ENCODE data around the gene NKAPL.
A peak's percentile ranks its signal among the peaks of the same experiment; 100 is the strongest.

Gene NKAPL

DNA sequence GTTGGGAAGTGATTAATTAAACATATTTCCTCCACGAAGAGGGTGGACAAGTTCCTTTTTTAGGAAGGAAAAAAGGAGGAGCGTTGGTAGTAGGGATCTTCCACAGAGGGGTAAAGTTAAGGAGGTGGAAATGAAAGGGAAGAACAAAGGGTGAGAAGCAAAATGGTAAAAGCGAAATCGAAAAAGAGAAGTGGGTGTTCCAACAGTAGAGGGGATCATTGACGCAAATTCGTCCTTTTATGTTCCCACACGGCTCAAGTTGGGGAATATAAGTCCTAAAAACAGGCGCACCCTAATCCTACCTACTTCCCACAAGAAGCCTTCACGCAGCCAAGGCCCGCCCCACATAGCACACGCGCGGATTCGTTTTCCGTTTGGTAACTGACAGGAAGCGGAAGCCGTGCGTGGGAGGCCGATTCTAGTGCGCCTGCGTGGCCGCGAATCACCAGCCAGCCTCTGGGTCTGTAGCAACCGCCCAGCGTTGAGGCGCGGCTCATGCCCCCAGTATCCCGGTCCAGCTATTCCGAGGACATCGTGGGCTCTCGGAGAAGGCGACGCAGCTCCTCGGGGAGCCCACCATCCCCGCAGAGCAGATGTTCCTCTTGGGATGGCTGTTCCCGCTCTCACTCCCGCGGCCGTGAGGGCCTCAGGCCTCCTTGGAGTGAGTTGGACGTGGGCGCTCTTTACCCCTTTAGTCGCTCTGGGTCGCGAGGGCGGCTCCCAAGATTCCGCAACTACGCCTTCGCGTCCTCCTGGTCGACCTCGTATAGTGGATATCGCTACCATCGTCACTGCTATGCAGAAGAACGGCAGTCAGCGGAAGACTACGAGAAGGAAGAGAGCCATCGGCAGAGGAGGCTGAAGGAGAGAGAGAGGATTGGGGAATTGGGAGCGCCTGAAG lies at the start of gene NKAPL:
Gene NKAPL, plus strand, starts transcription at position 421 of the 901 bp plus-strand sequence. Its CDS starts 75 bp downstream, at position 496.
- no peak for DNase-seq

GRCh38 chr6:28209753-28210535 lies 49.2 kb upstream of the NKAPL start:
- peak; percentile 21 for DNase-seq

- DNase-seq, result no peak
These were observed 47.1 kb upstream of the NKAPL start for GRCh38 chr6:28211840-28212509.

DNA sequence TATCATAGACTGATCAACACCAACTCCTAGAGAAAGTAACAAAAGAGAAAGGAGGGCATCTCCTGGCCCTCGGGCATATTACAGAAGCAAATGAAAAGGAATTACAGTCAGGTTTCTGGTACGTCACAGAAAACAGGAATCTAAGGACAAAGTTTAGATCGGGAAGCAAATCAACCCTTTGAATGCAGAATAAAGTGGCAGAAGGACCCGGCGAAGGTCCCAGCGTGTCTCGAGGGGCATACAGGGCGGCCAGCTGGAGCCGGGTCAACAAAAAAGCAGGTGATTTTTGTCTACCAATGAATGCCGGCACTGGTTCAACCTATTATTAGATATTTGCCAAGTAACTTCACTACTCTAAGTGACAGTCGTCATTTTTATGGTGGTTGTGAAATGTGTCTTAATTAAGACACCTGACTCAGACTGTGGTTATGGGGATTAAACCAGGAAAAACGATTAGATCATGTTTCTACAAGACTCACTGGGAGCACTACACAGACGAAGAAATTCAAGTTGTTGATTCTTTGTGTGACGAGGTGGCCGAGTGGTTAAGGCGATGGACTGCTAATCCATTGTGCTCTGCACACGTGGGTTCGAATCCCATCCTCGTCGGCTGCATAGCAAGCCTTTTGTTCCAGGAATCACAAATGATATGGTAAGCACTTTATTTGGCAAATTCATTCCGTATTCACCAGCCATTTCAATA lies 46.4 kb upstream of the NKAPL start:
- DNase-seq, result peak; percentile 84

DNA sequence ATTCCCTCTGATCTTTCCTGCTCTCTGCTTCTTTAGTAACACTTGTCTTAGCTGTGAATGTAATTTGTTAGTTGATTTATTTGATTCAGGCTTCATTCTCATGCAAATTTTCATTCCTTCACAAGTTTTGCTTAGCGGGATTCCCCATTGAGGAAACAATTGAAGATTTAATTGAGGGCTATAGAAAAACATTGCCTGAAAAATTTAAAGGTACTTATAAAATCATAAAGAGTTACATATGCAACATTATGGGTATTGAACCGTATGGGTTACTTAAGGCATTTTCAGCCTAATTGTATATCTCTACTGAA lies 45.9 kb upstream of the NKAPL start:
- DNase-seq, result no peak

DNA sequence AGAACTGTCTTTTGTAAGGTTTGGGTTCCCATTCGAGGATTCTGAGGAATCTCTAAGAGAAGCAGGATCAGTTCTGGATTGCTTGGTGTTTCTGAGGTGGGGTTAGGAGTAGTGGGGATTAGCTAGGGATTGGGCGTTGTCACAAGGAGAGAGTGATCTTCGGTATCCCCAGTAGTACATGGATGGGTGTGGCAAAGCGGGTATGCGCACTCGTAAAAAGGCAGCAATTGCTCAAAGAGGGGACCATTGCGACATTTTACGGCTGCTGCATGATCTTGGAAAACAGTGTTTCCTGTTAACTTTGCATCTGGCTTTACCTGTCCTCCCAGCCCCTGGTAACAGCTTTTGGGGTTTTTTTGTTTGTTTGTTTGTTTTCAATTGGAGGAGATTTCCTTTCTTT lies 43.7 kb upstream of the NKAPL start:
- no peak for DNase-seq

- no peak for DNase-seq
These were observed 41.2 kb upstream of the NKAPL start for GRCh38 chr6:28217890-28218289.

- DNase-seq, result peak; percentile 41
These were observed 40.5 kb upstream of the NKAPL start for GRCh38 chr6:28218312-28219248.

DNA sequence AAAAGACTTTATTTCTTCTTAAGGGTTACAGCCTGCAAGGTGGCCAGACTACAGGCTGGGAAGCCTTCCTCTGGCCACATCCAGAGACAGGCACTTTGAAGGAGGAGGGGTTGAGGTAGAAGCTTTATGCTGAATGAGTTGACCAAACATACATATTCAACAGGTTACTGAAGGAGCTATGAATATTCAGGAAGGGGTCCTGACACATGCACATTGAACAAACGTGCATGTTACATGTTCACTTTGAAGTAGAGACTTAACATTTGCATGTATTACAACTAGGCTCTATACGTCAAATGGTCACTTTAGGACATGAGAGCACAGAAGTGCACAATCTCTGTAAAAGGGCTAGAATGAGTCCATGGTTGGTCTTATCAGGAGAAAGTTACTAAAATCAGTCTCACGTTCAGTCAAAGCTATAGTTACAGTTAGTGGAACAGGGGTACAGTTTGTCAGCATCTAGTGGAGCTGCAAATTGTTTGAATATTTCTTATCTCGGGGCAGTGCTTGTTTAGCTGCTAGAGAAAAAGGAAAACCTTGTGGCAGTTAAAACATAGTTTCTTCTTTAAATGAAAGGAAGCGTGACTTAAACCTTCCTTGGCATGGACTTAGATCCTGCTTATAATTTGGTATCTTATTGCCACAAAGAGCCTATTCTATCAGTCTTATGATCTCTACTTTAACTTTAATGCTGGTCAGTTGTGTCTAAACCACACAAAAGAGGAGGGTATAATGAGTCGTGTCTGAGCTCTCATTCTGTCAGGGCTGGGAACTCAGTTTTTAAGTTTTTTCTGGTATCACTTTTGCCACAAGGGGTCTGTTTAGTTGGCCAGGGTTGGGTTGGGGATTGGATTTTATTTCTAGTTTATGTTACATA lies 38.6 kb upstream of the NKAPL start:
- no peak for DNase-seq

DNA sequence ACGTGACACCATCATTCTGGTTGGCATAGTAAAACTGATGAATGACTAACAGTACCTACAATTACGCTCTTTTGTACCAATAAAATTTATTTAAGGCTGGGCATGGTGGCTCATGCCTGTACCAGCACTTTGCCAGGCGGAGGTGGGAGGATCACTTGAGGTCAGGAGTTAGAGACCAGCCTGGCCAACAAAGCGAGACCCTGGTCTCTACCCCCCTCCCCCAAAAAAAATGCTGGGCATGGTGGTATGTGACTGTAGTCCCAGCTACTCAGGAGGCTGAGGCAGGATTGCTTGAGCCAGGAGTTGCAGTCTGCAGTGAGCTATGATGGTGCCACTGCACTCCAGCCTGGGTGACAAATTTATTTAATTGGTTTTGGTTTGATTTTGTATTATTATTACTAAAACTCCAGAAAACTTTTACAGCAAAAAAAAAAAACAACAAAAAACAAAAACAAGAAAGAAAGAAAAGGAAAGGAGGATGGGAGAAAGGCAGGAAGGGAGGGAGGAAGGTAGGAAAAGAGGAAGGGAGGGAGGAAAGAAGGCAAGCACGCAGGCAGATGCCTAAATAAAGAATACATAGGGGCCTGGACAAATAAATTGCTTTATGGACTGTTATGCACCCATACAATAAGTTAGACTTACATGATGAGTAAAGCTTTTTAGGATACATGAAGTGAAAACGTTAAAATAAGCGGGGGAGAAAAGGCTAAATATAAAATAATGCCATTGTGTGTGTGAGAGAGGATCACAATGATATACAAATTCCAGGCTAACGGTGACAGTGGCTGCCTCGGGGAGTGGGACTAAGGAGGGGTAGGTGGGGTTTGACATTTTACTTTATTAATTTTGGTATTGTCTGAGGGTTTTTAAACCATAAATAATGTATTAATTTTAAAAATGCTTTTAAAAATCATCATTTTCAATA lies 34.7 kb upstream of the NKAPL start:
- DNase-seq, result no peak

DNA sequence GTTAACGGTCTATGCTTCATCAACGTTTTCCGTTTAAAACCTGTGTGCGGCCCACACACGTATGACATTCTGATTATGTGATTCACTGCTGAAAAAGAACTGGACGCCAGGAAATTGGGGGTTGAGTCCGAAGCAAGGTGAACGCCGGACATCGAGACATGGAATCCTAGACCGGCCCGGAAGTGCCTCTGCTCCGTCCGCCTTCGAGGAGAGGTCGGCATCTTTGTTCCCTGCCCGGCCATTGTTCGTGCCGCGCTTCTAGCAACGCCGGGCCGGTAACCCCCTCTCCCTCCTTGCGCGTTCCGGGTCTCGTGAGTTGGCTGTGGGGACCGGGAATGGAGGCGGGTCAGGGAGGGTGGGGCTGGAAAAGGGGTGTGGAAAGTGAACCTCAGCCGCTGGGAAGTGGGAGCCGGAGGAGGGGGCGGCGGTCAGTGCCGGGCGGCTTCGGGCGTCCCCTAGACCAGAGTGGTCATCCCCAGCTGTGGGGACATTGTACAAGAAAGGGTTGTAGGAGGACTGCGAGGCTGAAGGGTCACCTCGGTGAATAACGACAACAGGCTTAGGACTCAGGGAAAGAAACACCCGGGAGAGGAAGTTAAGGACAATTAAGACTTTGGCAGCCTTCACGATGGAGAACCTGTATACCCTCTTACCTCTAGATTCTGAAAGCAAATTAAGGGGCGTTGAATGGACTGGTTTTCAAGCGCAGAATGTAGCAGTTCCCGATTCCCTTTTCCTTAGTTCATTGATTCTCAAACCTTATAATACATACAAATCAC lies 33.9 kb upstream of the NKAPL start, which contains the start of gene ZSCAN9:
Gene ZSCAN9, plus strand, starts transcription at position 220 of the 779 bp plus-strand sequence. CDS start 1,810 bp downstream, outside the sequence.
- DNase-seq, result peak; percentile 64

DNA sequence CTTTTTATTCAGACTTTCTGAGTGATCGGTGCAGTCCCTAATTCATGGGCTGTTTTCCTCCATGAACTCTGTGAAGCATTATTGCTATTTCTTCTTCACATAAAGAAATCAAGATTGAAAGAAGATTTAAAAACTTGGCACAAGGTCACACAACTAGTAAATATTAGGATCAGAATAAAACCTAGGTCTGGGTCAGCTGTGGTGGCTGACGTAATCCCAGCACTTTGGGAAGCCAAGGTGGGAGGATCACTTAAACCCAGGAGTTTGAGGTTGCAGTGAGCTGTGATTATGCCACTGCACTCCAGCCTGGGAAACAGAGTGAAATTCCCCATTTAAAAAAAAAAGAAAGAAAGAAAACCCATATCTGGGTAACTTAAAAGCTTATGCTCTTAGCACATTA lies 32.6 kb upstream of the NKAPL start:
- no peak for DNase-seq

GRCh38 chr6:28232785-28233184 lies 26.3 kb upstream of the NKAPL start:
- DNase-seq, result no peak

GRCh38 chr6:28235912-28236452 lies 23.1 kb upstream of the NKAPL start:
- no peak for DNase-seq

DNA sequence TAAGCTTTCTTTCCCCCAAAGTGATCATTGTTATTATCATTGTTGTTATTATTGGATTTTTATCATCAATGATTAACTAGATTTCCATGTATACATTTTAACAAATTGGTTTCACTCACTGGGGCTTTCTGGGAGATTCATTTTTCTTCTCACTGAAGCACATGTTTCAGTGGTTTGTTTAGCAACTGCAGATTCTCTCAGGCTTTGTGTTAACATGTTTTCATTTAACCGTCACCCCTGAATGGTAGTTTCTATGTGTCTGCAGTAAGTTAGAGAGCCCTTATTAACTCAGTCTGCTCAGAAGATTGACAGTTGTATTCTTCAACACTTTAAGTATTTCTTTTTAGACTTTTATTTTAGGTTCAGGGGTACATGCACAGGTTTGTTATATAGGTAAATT lies 19.5 kb upstream of the NKAPL start:
- no peak for DNase-seq

DNA sequence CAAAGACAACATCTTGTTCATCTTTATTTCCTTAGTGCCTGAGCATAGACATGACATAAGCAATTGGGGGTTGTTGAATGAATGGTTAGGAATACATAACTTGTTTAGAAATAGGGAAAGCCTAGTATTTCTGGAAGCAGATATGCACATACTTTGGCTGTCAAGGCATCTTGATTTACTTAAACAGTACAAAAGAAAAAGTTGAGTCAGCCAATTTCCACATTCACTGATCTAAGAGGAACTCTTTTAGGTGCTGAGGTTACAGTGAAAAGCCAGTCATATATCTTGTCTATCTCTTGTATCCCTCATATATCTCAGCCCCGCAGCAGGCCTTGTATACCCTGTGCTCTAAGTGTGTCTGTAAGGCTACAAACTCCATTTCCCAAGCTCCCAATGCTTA lies 18.6 kb upstream of the NKAPL start:
- no peak for DNase-seq

GRCh38 chr6:28243946-28244345 lies 15.2 kb upstream of the NKAPL start:
- no peak for DNase-seq

GRCh38 chr6:28245206-28245941 lies 13.7 kb upstream of the NKAPL start:
- DNase-seq, result no peak
